DND-41 (cell line): ENCODE measurements around the gene EPM2A.

Experiments
- CTCF ChIP-seq: IDR thresholded peaks from 2 replicates; pipeline ENCODE4 v1.5.1; 2012; ENCODE audit warnings: borderline replicate concordance, low read length, moderate library complexity, mild to moderate bottlenecking; ENCODE audit not compliant: poor library complexity, severe bottlenecking; ENCODE audit errors: extremely low read depth
- EZH2 ChIP-seq: IDR thresholded peaks from 3 replicates; pipeline ENCODE4 v1.6.1; 2012; ENCODE audit warnings: borderline replicate concordance, low read depth, mild to moderate bottlenecking, moderate library complexity, low read length, inconsistent platforms; ENCODE audit not compliant: severe bottlenecking

- TF ChIP-seq CTCF (no peak), EZH2 (no peak)
Measured at GRCh38 chr6:145583753-145584152, 151.6 kb downstream of the EPM2A start.
